Measurements from ENCODE around the gene AASS.

DNA sequence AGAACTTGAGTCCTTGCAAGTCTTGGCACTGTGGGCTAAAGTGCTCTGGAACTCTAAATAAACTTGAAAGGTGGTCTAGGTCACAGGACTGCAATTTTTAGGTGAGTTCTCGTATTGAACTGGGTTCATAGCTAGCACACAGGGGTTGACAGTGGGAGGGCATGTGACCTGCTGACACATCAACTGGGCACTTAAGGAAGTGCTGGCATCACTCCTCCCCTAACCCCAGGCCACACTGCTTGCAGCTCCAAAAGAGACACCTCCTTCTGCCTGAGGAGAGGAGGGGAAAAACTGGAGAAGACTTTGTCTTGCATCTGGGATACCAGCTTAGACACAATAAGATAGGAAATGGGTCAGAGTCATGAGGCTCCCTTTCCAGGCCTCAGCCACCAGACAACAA is 38.0 kb upstream of the AASS start:
- TF ChIP-seq, protein P1, sequence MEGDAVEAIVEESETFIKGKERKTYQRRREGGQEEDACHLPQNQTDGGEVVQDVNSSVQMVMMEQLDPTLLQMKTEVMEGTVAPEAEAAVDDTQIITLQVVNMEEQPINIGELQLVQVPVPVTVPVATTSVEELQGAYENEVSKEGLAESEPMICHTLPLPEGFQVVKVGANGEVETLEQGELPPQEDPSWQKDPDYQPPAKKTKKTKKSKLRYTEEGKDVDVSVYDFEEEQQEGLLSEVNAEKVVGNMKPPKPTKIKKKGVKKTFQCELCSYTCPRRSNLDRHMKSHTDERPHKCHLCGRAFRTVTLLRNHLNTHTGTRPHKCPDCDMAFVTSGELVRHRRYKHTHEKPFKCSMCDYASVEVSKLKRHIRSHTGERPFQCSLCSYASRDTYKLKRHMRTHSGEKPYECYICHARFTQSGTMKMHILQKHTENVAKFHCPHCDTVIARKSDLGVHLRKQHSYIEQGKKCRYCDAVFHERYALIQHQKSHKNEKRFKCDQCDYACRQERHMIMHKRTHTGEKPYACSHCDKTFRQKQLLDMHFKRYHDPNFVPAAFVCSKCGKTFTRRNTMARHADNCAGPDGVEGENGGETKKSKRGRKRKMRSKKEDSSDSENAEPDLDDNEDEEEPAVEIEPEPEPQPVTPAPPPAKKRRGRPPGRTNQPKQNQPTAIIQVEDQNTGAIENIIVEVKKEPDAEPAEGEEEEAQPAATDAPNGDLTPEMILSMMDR (IDR thresholded peaks at IDR 0.05) = no peak
- TF ChIP-seq POLR2A (IDR thresholded peaks at IDR 0.05) = no peak
